AG10803 (cell line): ENCODE results near the gene CAMSAP1.
A peak's percentile ranks its signal among the peaks of the same experiment; 100 is the strongest.

Experiments used
- DNase-seq: peaks from one replicate; pipeline ENCODE4 v3.0.0; 2010; ENCODE audit warnings: low read depth
- H3K4me3 ChIP-seq: 2 replicates; pipeline ENCODE4 v1.5.1; 2011; ENCODE audit warnings: mild to moderate bottlenecking, low read length, control low read depth
- TF ChIP-seq, protein P1 (sequence below): conservative IDR thresholded peaks from 2 replicates; pipeline ENCODE4 v1.5.1; 2011; ENCODE audit warnings: mild to moderate bottlenecking, low read length, control low read depth, inconsistent platforms

CAMSAP1 gene

DNA sequence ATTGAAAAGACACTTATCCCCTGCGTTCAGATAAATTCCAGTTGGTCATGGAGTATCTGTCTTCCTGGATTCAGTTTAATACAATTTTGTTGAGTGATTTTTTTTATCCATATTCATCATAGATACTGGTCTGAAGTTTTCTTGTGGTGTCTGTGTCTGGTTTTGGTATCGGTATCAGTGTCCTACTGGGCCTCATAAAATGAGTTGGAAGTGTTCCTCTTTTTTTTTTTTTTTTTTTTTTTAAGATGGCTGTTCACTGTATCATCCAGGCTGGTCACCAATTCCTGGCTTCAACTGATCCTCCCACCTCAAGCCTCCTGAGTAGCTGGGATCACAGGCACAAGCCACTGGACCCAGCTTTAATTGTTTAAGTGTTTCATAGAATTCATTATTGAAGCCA, 2.9 kb upstream of the CAMSAP1 start:
- DNase-seq: no peak
- TF ChIP-seq, protein P1, sequence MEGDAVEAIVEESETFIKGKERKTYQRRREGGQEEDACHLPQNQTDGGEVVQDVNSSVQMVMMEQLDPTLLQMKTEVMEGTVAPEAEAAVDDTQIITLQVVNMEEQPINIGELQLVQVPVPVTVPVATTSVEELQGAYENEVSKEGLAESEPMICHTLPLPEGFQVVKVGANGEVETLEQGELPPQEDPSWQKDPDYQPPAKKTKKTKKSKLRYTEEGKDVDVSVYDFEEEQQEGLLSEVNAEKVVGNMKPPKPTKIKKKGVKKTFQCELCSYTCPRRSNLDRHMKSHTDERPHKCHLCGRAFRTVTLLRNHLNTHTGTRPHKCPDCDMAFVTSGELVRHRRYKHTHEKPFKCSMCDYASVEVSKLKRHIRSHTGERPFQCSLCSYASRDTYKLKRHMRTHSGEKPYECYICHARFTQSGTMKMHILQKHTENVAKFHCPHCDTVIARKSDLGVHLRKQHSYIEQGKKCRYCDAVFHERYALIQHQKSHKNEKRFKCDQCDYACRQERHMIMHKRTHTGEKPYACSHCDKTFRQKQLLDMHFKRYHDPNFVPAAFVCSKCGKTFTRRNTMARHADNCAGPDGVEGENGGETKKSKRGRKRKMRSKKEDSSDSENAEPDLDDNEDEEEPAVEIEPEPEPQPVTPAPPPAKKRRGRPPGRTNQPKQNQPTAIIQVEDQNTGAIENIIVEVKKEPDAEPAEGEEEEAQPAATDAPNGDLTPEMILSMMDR: no peak
- no peak overlapping the region for H3K4me3 ChIP-seq

DNA sequence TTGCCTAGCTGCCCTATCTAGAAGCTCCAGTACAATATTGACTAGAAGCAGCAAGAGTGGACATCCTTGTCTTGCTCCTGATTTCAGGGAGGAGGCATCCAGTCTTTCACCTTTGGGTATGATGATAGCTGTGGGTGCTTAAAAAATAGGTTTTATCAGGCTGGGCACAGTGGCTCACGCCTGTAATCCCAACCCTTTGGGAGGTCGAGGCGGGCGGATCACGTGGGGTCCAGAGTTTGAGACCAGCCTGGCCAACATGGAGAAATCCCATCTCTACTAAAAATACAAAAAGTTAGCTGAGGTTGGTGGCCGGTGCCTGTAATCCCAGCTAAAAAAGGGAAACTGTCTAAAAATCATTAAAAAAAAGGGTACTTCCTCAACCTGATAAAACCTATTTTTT, 2.0 kb upstream of the CAMSAP1 start:
- no peak for DNase-seq
- no peak overlapping the region for H3K4me3 ChIP-seq
- TF ChIP-seq, protein P1: no peak

DNA sequence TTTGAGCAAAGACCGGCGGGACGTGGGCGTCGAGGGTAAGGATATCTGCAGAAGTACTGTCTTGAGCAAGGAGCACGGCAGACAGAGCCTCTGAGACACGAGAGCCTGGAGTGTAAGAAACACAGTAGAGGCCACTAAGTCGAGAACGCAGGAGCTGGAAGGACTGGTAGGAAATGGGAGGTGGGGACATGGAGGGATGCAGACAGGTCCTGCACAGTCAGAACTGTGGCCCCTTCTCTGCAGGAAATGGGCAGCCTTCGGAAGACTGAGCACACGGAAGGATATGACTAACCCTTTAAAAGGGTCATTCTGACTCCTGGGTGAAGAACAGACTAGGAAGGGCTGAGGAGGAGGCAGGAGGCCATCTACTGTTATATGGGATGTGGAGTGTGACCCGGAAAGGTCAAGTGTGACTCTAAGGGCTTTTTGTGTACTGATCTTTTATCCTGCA, 1.4 kb upstream of the CAMSAP1 start:
- DNase-seq: no peak
- TF ChIP-seq, protein P1: no peak
- H3K4me3 ChIP-seq: peak overlapping the region; percentile 74

DNA sequence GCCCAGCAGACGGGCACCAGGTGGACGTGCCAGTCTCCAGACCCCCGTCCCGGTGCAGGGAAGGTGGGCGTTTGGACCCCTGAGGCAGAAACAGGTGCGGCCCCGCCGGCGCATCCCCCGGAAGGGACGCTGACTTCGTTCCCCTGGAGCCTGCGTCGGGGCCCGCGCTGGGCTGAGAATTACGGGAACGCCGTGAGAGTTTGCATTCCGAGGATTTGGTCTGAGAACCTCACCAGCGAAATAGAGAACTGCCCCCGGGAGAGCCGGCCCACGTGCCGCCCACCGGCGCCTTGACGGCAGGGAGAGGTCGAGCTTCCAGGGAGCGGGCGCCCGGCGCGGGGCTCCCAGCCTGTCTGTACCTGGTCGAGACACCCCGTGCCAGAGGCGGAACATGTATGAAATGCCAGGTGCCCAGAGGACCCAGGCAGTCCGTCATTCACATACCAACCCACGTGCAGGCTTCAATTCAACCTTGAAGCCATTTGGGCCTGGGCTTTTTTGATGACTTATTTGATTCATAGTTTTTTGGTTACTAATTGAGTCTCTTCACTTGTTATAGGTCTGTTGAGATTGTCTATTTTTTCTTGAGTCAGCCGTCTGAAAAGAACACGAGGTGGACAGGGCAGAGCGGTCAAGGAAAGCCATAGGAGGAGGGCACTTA, 877 bp upstream of the CAMSAP1 start:
- peak overlapping the region; percentile 74 for H3K4me3 ChIP-seq
- TF ChIP-seq, protein P1: no peak
- no peak for DNase-seq

DNA sequence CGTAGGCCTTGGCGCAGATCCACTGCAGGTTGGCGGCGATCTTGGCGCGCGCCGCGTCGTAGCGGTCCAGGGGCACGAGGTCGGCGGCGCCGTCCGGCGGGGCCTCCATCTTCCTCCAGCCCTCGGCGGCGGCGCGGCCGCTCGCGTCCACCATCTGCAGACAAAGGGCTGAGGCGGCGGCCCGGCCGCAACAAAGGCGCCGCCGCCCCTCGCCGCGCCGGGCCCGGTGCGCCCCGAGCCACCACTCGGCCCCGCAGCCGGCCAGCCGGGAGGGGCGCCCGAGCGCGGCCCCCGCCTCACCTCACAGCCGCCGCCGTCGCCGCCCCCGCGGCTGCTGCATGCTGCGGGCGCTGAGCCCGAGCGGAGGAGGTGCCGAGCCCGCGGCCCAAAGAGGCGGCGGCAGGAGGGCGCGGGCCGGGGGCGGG, 328 bp downstream of the CAMSAP1 start:
- H3K4me3 ChIP-seq: peak overlapping the region; percentile 56
- TF ChIP-seq, protein P1: no peak
- no peak for DNase-seq

DNA sequence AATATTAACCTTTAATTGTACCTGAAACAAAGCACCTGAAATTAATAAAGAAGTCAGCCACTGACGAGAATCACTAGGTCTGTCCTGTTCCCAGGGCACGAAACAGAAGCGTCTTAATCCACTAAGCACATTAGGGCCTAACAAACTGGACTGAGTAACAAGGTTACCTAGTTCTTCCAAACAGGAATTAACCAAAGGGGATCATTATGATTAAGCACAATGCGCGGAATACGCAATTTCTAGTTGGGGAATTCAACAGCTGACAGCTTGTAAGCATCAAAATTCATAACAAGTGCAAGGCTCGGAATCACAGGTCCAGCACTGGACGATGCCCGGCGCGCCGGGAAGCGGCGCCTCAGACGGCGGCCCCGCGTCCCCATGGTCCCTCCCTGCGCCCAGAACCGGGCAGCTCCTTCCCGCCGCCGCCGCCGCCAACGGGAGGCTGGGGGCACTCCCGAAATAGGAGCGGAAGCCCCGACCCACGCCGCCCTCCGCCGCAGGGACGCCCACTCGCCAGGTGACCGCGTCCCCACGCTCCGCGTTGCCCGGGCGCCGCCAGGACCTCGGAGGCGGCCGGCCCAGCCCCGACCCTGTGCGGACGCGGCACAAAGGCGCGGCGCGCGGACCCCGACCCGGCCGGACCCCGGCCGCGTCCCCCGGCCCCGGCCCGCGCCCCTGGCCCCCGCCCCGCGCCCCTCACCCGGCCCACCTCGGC, 898 bp downstream of the CAMSAP1 start:
- TF ChIP-seq, protein P1: no peak
- DNase-seq: peak; percentile 38
- peak overlapping the region; percentile 56 for H3K4me3 ChIP-seq
